ENCODE data around the gene DNAJC16. TPM values are rescaled to one million over a fixed set of nuclear protein-coding genes. Genes with fewer than 3 reads are reported as not detected.

DNAJC16 gene
- 13.9 and 15.4 TPM in 2 replicates for total RNA-seq

DNA sequence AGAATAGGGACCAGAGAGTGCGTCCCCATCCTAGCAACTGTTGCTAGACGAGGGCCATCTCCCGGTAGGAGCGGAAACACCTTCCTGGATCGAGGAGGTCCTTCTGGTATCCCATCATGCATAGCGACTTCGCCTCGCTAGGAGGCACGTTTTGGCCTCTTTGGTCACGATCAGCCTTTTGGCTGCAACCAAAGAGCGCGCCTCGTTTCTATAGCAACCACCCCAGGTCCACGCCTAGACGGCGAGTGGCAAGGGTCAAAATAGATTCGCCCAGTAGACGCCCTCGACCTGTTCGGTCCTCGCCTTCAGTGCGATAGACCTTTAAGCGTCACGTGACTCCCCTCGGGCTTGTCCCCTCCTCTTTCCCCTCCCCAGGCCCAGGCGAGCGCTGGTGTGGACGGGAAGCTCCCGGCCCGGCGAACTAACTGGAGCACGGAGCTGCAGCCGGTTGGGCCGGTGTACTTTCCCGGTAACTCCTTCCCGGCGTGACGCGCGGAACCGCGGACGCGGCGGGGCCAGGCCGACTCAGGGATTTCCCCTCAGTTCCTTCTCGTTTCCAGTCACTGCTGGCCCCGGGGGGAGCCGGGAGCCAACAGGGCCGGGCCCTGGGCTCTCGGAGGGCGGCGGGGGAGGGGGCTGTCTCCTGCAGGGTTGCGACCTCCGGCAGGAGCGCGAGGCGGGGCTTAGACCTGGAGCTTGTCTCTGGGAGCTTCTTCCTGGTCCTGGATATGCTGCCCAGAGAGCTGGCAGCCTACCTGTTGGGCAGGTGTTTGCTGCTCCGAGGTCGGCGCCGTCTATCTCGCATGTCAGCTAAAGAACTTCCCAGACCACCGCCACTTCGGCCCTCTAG is at the start of gene DNAJC16:
DNAJC16 (plus strand) TSS at position 359 of the 850 bp plus-strand sequence. CDS start 2,258 bp downstream, outside the sequence.

DNA sequence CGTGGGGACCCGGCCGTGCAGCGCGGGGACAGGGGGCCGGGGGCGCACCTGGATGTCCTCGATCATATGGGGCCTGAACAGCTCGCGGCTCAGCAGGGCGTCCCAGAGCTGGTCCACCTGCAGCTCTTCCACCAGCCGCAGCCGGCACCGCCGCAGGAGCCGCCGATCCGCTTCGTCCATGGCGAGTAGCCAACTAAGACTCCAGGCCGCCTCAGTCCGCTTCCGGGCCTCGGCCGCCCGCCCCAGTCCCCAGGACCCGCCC is 2.7 kb upstream of the DNAJC16 start, which contains the start of gene CASP9:
CASP9 (minus strand) TSS at position 195 of the 262 bp plus-strand sequence; CDS start at position 180, 15 bp downstream.

DNA sequence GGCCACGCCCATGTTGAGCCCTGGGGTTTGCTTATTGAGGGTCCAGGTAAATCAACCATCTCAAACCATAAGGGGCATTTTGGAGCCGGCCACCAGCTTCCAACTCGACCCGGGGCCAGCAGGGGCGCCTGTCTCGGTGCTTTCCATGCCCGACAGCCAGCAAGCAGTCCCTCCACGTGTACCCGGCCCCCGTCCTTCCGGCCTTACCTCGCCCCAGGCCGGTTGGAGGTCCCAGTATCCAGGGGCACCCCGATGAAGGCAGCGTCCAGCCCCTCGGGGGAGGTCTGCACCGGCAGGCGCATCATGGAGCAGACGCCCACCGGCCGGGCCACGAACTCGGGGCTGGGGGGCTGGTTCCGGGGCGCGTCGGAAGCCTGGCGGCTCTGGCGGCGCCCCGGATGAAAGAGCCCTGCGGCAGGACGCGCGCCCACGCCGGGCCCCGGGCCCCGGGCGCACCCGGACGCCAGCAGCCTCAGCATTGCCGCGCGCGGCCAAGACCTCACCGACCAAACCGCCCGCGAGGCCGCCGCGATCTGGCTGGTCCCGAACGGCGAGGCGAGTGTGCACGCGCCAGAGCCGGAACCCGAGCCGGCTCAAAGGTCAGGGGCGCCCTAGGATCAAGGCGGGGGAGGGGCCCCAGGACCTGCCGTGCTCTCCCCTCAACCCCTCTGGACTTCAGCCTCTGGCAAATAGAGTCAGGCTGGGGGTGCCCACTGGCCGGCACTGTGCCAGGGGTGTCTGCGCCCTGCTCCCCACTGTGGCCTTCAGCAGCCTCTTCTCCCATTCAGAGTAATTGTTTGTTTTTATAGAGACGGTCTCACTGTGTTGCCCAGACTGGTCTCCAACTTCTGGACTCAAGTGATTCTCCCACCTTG is 58.1 kb downstream of the DNAJC16 start, which contains the start of gene AGMAT:
AGMAT (minus strand) TSS at position 563 of the 875 bp plus-strand sequence; CDS start at position 479, 84 bp downstream.

DNA sequence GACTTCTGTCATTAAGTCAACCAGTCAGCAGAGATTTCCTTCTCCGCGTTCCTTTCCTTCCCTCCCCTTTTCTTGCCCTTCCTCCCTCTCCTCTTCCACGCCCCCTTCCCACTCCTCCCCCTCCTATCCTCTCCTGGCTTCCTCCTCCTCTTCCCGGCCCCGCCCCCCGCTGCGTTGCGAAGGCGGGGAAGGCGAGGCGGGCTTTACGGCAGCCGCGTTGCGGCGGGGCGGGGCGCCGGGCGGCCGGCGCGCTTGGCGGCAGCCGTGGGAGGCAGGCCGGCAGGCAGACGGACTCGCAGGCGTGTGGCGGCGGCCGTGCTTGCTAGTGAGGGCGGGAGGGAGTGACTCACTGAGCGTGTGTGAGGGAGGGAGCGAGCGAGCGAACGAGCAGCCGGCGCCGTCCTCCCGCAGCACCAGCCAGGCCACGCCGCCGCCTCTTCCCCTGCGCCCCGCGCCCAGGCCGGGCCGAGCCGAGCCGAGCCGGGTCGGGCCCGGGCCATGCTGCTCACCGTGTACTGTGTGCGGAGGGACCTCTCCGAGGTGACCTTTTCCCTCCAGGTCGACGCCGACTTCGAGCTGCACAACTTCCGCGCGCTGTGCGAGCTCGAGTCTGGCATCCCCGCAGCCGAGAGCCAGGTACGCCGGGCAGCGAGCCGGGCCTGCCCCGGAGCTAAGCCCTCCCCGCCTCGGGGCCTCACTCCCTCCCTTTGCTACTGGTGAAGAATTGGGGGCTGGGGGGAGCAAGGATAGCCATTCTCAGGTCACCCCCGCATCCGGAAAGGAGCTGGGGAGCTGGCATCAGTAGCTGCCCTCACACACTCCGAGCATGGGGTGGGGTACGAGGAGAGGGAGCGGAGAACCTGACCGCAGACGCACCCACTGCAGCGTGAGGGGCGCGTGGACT is 90.8 kb downstream of the DNAJC16 start, which contains the start of gene DDI2:
DDI2 (plus strand) TSS at position 286 of the 904 bp plus-strand sequence; CDS start at position 499, 213 bp downstream.

Other genes with a start within 250 kb of the DNAJC16 start
- gene EFHD2, start 117.0 kb upstream of the DNAJC16 start, total RNA-seq, result 18.5 and 19.0 TPM in 2 replicates
- not detected in 2 replicates for gene CTRC, start 88.4 kb upstream of the DNAJC16 start, total RNA-seq
- gene CELA2A, start 70.1 kb upstream of the DNAJC16 start, total RNA-seq, result 0.14 and 0.37 TPM in 2 replicates
- gene CELA2B, start 50.7 kb upstream of the DNAJC16 start, total RNA-seq, result 0.18 and 0.28 TPM in 2 replicates
- gene CASP9, start 2.6 kb upstream of the DNAJC16 start, total RNA-seq, result 3.9 and 5.5 TPM in 2 replicates
- 0.83 and 1.6 TPM in 2 replicates for gene AGMAT, start 58.2 kb downstream of the DNAJC16 start, total RNA-seq
- 10.0 and 14.5 TPM in 2 replicates for gene DDI2, start 90.6 kb downstream of the DNAJC16 start, total RNA-seq
- gene PLEKHM2, start 157.5 kb downstream of the DNAJC16 start, total RNA-seq, result 49.2 and 83.8 TPM in 2 replicates
- 0.14 and 0.37 TPM in 2 replicates for gene SLC25A34, start 209.4 kb downstream of the DNAJC16 start, total RNA-seq
- gene TMEM82, start 215.7 kb downstream of the DNAJC16 start, total RNA-seq, result not detected in 2 replicates
- 34.3 and 44.1 TPM in 2 replicates for gene FBLIM1, start 231.9 kb downstream of the DNAJC16 start, total RNA-seq

All from smooth muscle cell of bladder (primary cell).